NCI-H2081 (cell line): Measurements from ENCODE around the gene EI24.

Experiments
- DNase-seq, 2 experiments: peaks; one replicate each; lab custom pipeline; 2025; lab: John Stamatoyannopoulos, UW

Gene EI24

GRCh38 chr11:125627236-125627910 lies 58.1 kb downstream of the EI24 start:
- no peak for DNase-seq
